ENCODE data around the gene NRG2. TPM values are rescaled to one million over a fixed set of nuclear protein-coding genes. Genes with fewer than 3 reads are reported as not detected.

NRG2 gene
- total RNA-seq, 1 experiment from 2014 or later: not detected

- Histone ChIP-seq H2AFZ (ENCODE audit: low read length) (no peak overlapping the region), H4K20me1 (ENCODE audit: insufficient read depth, low read depth, low read length) (no peaks in the 10 kb centered on the region), H3K27me3 (ENCODE audit: low read length) (no peaks in the 10 kb centered on the region), H3K9ac (ENCODE audit: low read length) (no peak overlapping the region), H3K4me3 (ENCODE audit: low read length) (no peak overlapping the region), H3K4me2 (ENCODE audit: low read depth, low read length, poor library complexity, severe bottlenecking) (no peak overlapping the region), H3K4me1 (ENCODE audit: low read length) (no peaks in the 10 kb centered on the region), H3K9me2 (replicated peaks; ENCODE audit: insufficient read depth, low read length) (no peaks in the 10 kb centered on the region), H3K79me2 (ENCODE audit: low read length) (no peaks in the 10 kb centered on the region), H3K36me3 (ENCODE audit: insufficient read depth, low read length) (no peaks in the 10 kb centered on the region), H3K9me3 (ENCODE audit: low read length) (no peaks in the 10 kb centered on the region), H3K27ac (ENCODE audit: low read length) (no peak overlapping the region)
- DNase-seq: no peak
These were observed 142.4 kb downstream of the NRG2 start for GRCh38 chr5:139900546-139901250.

DNA sequence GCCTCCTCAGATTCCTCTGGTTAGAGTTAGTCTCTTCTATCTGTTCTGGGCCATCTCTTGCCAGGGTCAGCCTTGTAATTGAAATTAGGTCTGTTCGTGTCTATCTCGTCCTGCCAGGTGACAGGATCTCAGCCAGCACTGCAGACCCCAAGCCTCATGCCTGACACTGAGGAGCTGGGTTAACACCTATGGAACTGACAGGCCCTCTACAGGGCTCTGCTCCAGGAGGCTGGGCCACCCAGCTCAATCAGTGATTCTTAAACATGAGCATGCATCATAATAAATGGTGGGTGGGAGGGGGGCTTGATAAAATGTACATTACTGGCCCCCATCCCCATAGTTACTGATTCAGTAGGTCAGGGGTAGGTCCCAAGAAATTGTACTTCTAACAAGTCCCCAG lies 144.1 kb downstream of the NRG2 start:
- Histone ChIP-seq H3K36me3 (ENCODE audit: insufficient read depth, low read length) (no peaks in the 10 kb centered on the region), H3K27me3 (ENCODE audit: low read length) (no peaks in the 10 kb centered on the region), H3K27ac (ENCODE audit: low read length) (no peak overlapping the region), H3K9me2 (replicated peaks; ENCODE audit: insufficient read depth, low read length) (no peaks in the 10 kb centered on the region), H3K9ac (ENCODE audit: low read length) (no peak overlapping the region), H2AFZ (ENCODE audit: low read length) (no peak overlapping the region), H4K20me1 (ENCODE audit: insufficient read depth, low read depth, low read length) (no peaks in the 10 kb centered on the region), H3K9me3 (ENCODE audit: low read length) (no peaks in the 10 kb centered on the region), H3K4me3 (ENCODE audit: low read length) (no peak overlapping the region), H3K4me1 (ENCODE audit: low read length) (no peaks in the 10 kb centered on the region), H3K79me2 (ENCODE audit: low read length) (no peaks in the 10 kb centered on the region), H3K4me2 (ENCODE audit: low read depth, low read length, poor library complexity, severe bottlenecking) (no peak overlapping the region)
- DNase-seq: no peak

DNA sequence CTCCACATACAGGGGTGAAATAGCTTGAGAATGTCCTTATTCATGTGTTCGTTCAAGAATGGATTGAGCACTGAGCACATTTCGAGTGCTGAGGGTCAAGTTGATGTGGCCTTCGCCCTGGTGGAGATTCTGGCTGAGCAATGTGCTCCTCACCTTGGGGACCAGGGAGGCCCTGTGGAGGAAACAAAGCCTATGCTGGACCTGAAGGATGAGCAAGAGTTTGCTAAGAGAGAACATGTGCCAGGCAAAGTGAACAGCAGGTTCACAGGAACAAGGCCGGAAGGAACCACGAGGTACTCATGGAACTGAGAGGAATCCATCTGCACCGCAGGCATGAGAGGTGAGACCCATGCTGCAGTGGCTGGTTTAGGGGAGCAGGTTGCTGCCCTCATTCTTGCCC lies 145.1 kb downstream of the NRG2 start:
- H4K20me1 ChIP-seq (ENCODE audit: insufficient read depth, low read depth, low read length): no peaks in the 10 kb centered on the region
- H3K4me2 ChIP-seq (ENCODE audit: low read depth, low read length, poor library complexity, severe bottlenecking): no peak overlapping the region
- H3K9me3 ChIP-seq (ENCODE audit: low read length): no peaks in the 10 kb centered on the region
- no peaks in the 10 kb centered on the region for H3K9me2 ChIP-seq (replicated peaks; ENCODE audit: insufficient read depth, low read length)
- no peak for DNase-seq
- H3K4me3 ChIP-seq (ENCODE audit: low read length): no peak overlapping the region
- H3K79me2 ChIP-seq (ENCODE audit: low read length): no peaks in the 10 kb centered on the region
- H3K36me3 ChIP-seq (ENCODE audit: insufficient read depth, low read length): no peaks in the 10 kb centered on the region
- H3K27ac ChIP-seq (ENCODE audit: low read length): no peak overlapping the region
- H2AFZ ChIP-seq (ENCODE audit: low read length): no peak overlapping the region
- no peak overlapping the region for H3K9ac ChIP-seq (ENCODE audit: low read length)
- no peaks in the 10 kb centered on the region for H3K27me3 ChIP-seq (ENCODE audit: low read length)
- no peaks in the 10 kb centered on the region for H3K4me1 ChIP-seq (ENCODE audit: low read length)

DNA sequence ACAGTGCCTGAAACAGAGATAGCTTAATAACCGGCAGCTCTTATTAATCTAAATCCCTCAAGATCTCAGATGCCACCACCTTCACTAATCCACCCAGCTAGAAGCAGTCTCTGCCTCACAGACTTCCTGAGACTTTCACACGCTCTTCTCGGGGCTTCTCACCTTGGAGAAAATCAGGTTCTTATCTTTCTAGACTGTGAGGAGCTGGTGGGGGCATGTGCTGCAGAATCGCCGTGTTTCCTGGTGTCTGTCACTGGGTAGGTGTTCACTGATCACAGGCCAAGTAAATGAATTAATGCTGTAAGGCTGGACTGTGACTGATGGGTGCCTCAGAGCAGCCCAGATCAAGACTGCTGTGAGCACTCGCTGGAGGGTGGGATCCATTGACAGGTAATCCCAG lies 145.8 kb downstream of the NRG2 start:
- no peak for DNase-seq
- no peaks in the 10 kb centered on the region for H4K20me1 ChIP-seq (ENCODE audit: insufficient read depth, low read depth, low read length)

DNA sequence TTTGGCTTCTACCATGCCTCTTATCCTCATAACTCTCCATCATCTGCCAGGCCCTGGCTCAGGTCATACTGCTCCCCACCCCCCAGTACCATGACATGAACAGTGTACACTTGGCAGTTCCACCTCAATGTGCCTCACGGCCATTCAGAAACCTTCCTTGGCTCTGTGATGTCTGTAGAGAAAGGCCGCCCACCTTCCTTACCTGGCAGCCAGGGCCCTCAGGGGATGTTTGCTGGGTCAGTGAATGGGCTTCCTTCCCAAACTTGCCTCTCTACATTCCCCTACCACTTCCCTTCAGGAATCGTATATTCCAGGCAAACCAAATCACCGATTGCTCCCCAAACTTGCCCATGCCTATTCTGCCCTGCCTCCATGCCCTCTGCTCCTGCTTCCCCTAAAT lies 146.4 kb downstream of the NRG2 start:
- Histone ChIP-seq H3K4me3 (ENCODE audit: low read length) (no peak overlapping the region), H3K9me2 (replicated peaks; ENCODE audit: insufficient read depth, low read length) (no peaks in the 10 kb centered on the region), H3K4me2 (ENCODE audit: low read depth, low read length, poor library complexity, severe bottlenecking) (no peak overlapping the region), H4K20me1 (ENCODE audit: insufficient read depth, low read depth, low read length) (no peaks in the 10 kb centered on the region), H3K9ac (ENCODE audit: low read length) (no peak overlapping the region), H3K4me1 (ENCODE audit: low read length) (no peaks in the 10 kb centered on the region), H3K27me3 (ENCODE audit: low read length) (no peaks in the 10 kb centered on the region), H2AFZ (ENCODE audit: low read length) (no peak overlapping the region), H3K9me3 (ENCODE audit: low read length) (no peaks in the 10 kb centered on the region), H3K36me3 (ENCODE audit: insufficient read depth, low read length) (no peaks in the 10 kb centered on the region), H3K27ac (ENCODE audit: low read length) (no peak overlapping the region), H3K79me2 (ENCODE audit: low read length) (no peaks in the 10 kb centered on the region)
- DNase-seq: no peak

More for the DNA sequence above, 145.8 kb downstream of the NRG2 start:
- Histone ChIP-seq H3K9me3 (ENCODE audit: low read length) (no peaks in the 10 kb centered on the region), H3K4me1 (ENCODE audit: low read length) (no peaks in the 10 kb centered on the region), H3K9me2 (replicated peaks; ENCODE audit: insufficient read depth, low read length) (no peaks in the 10 kb centered on the region), H3K27ac (ENCODE audit: low read length) (no peak overlapping the region), H3K36me3 (ENCODE audit: insufficient read depth, low read length) (no peaks in the 10 kb centered on the region), H3K4me3 (ENCODE audit: low read length) (no peak overlapping the region), H3K4me2 (ENCODE audit: low read depth, low read length, poor library complexity, severe bottlenecking) (no peak overlapping the region), H2AFZ (ENCODE audit: low read length) (no peak overlapping the region), H3K9ac (ENCODE audit: low read length) (no peak overlapping the region), H3K27me3 (ENCODE audit: low read length) (no peaks in the 10 kb centered on the region), H3K79me2 (ENCODE audit: low read length) (no peaks in the 10 kb centered on the region)

DNA sequence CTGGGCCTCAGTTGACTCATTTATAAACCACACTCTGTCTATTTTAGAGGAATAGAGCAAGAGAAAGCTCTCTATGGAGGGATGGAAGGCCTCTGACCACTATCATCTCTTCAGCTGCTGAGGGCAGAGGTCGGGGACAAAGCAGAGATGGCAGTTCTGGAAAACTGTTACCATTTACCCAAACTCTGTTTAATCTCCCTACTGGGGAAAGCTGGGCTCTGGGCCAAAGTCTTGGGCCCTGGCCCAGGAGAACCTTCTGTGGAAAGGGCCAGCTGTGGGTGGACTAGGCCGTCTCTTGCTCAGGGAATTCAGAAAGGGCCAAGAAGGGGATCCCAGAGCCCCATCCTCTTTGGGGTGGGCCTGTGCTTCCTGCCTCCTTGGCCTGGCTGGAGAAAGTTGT lies 147.5 kb downstream of the NRG2 start:
- H3K36me3 ChIP-seq (ENCODE audit: insufficient read depth, low read length): no peaks in the 10 kb centered on the region
- no peaks in the 10 kb centered on the region for H4K20me1 ChIP-seq (ENCODE audit: insufficient read depth, low read depth, low read length)
- H3K4me2 ChIP-seq (ENCODE audit: low read depth, low read length, poor library complexity, severe bottlenecking): no peak overlapping the region
- H2AFZ ChIP-seq (ENCODE audit: low read length): no peak overlapping the region
- DNase-seq: no peak
- no peak overlapping the region for H3K4me3 ChIP-seq (ENCODE audit: low read length)
- no peak overlapping the region for H3K27ac ChIP-seq (ENCODE audit: low read length)
- H3K9ac ChIP-seq (ENCODE audit: low read length): no peak overlapping the region
- H3K9me2 ChIP-seq (replicated peaks; ENCODE audit: insufficient read depth, low read length): no peaks in the 10 kb centered on the region
- no peaks in the 10 kb centered on the region for H3K27me3 ChIP-seq (ENCODE audit: low read length)
- no peaks in the 10 kb centered on the region for H3K4me1 ChIP-seq (ENCODE audit: low read length)
- no peaks in the 10 kb centered on the region for H3K9me3 ChIP-seq (ENCODE audit: low read length)
- no peaks in the 10 kb centered on the region for H3K79me2 ChIP-seq (ENCODE audit: low read length)

DNA sequence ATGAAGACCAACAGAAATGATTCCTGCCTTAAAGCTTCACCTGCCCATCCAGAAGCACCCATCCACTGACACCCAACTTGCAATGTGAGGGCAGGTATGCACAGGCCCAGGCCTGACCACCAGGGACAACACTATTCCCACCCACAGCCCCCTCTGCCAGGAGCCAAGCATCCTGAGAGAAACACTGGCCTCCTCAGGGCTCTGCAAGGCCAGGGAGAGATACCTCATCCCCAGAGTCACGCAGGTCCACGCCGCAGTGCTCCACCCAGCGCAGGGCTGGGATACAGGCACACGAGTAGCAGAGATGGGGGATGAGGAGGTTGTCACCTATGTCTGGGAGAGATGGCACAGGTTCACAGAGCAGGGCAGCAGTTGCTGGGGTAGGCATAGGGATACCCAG lies 148.1 kb downstream of the NRG2 start:
- H3K4me2 ChIP-seq (ENCODE audit: low read depth, low read length, poor library complexity, severe bottlenecking): no peak overlapping the region
- H3K4me3 ChIP-seq (ENCODE audit: low read length): no peak overlapping the region
- no peaks in the 10 kb centered on the region for H3K9me3 ChIP-seq (ENCODE audit: low read length)
- no peak overlapping the region for H3K9ac ChIP-seq (ENCODE audit: low read length)
- H3K36me3 ChIP-seq (ENCODE audit: insufficient read depth, low read length): no peaks in the 10 kb centered on the region
- peaks cover 3% of the 10 kb centered on the region; the same call in 1 of the 2 replicates for H3K4me1 ChIP-seq (ENCODE audit: low read length)
- no peaks in the 10 kb centered on the region for H4K20me1 ChIP-seq (ENCODE audit: insufficient read depth, low read depth, low read length)
- H3K27ac ChIP-seq (ENCODE audit: low read length): no peak overlapping the region
- H3K27me3 ChIP-seq (ENCODE audit: low read length): no peaks in the 10 kb centered on the region
- no peaks in the 10 kb centered on the region for H3K9me2 ChIP-seq (replicated peaks; ENCODE audit: insufficient read depth, low read length)
- H2AFZ ChIP-seq (ENCODE audit: low read length): no peak overlapping the region
- DNase-seq: no peak
- no peaks in the 10 kb centered on the region for H3K79me2 ChIP-seq (ENCODE audit: low read length)

- Histone ChIP-seq H3K9me2 (replicated peaks; ENCODE audit: insufficient read depth, low read length) (no peaks in the 10 kb centered on the region), H3K9me3 (ENCODE audit: low read length) (no peaks in the 10 kb centered on the region), H3K79me2 (ENCODE audit: low read length) (no peaks in the 10 kb centered on the region), H3K27me3 (ENCODE audit: low read length) (no peaks in the 10 kb centered on the region), H3K4me2 (ENCODE audit: low read depth, low read length, poor library complexity, severe bottlenecking) (no peak overlapping the region), H2AFZ (ENCODE audit: low read length) (no peak overlapping the region), H3K4me3 (ENCODE audit: low read length) (no peak overlapping the region), H4K20me1 (ENCODE audit: insufficient read depth, low read depth, low read length) (no peaks in the 10 kb centered on the region), H3K4me1 (ENCODE audit: low read length) (peaks cover 4% of the 10 kb centered on the region; the same call in 1 of the 2 replicates), H3K27ac (ENCODE audit: low read length) (no peak overlapping the region), H3K9ac (ENCODE audit: low read length) (no peak overlapping the region), H3K36me3 (ENCODE audit: insufficient read depth, low read length) (no peaks in the 10 kb centered on the region)
- no peak for DNase-seq
These were observed 149.2 kb downstream of the NRG2 start for GRCh38 chr5:139893873-139894272.
